H1 (cell line): Measurements from ENCODE around the gene MEX3D. TPM values are rescaled to one million over a fixed set of nuclear protein-coding genes. Genes with fewer than 3 reads are reported as not detected.

ENCODE experiments used
- CTCF ChIA-PET: fragments of 300-600 bp; sonication (Branson Sonifier 250); formaldehyde crosslinking; loops from one replicate; lab custom pipeline; 2021; ENCODE audit not compliant: partially characterized antibody; lab: Charles Lee
- POLR2A ChIA-PET: fragments of 300-600 bp; sonication (Branson Sonifier 250); formaldehyde crosslinking; loops from one replicate; lab custom pipeline; 2021; ENCODE audit warnings: inconsistent platforms; ENCODE audit not compliant: partially characterized antibody; lab: Charles Lee
- DNase-seq, 2 experiments: peaks; one replicate each; pipeline versions ENCODE4 v3.0.0 to v3.0.0-alpha.2; 2010 to 2022; ENCODE audit warnings: low spot score in 2 of 2, low read depth in 1 of 2, mixed read lengths in 1 of 2
- FAIRE-seq: peaks from 2 replicates; lab custom pipeline; 2011; peaks lifted over from hg19 to GRCh38; lab: Jason Lieb, UNC
- H2AFZ ChIP-seq: 2 replicates; pipeline ENCODE4 v1.8.1; 2012; ENCODE audit warnings: low read length, inconsistent platforms
- H2AK5ac ChIP-seq: 2 replicates; pipeline ENCODE4 v1.6.1; 2013; ENCODE audit warnings: low read depth, low read length
- H2BK120ac ChIP-seq: replicated peaks from 2 replicates; pipeline ENCODE3; 2013; ENCODE audit warnings: low read depth, low read length, inconsistent platforms
- H2BK12ac ChIP-seq: 2 replicates; pipeline ENCODE4 v1.6.1; 2013; ENCODE audit warnings: low read depth, low read length
- H2BK15ac ChIP-seq: 2 replicates; pipeline ENCODE4 v1.6.1; 2013; ENCODE audit warnings: low read length
- H2BK20ac ChIP-seq: 2 replicates; pipeline ENCODE4 v1.6.1; 2013; ENCODE audit warnings: low read length
- H2BK5ac ChIP-seq: 2 replicates; pipeline ENCODE4 v1.6.1; 2013; ENCODE audit warnings: low read depth, low read length
- H3K14ac ChIP-seq: 2 replicates; pipeline ENCODE4 v1.6.1; 2013; ENCODE audit warnings: inconsistent platforms; ENCODE audit not compliant: insufficient read length
- H3K18ac ChIP-seq: 2 replicates; pipeline ENCODE4 v1.6.1; 2013; ENCODE audit warnings: low read length; ENCODE audit errors: extremely low read depth
- H3K23ac ChIP-seq: 2 replicates; pipeline ENCODE4 v1.6.1; 2013; ENCODE audit warnings: inconsistent platforms; ENCODE audit not compliant: insufficient read length
- H3K23me2 ChIP-seq: 2 replicates; pipeline ENCODE4 v1.6.1; 2013; ENCODE audit warnings: low read depth, low read length
- H3K27ac ChIP-seq: 2 replicates; pipeline ENCODE4 v1.6.1; 2011; ENCODE audit warnings: low read depth, low read length, inconsistent platforms
- H3K27me3 ChIP-seq, 4 experiments: replicated peaks in 1 of 4; 1 replicate in 1 of 4; 2 replicates in 3 of 4; pipeline versions ENCODE4 v1.6.1 to v1.8.1; 2011 to 2013; ENCODE audit warnings: low read length in 3 of 4, mild to moderate bottlenecking in 3 of 4, inconsistent platforms in 2 of 4, mixed read lengths in 2 of 4, moderate library complexity in 1 of 4; ENCODE audit not compliant: control insufficient read depth in 3 of 4, insufficient read depth in 3 of 4; ENCODE audit errors: extremely low read depth in 1 of 4
- H3K36me3 ChIP-seq, 4 experiments: 2 replicates each; pipeline versions ENCODE4 v1.6.1 to v1.8.1; 2011 to 2013; ENCODE audit warnings: mild to moderate bottlenecking in 4 of 4, low read length in 3 of 4, moderate library complexity in 2 of 4, control low read depth in 1 of 4, inconsistent platforms in 1 of 4; ENCODE audit not compliant: insufficient read depth in 4 of 4, control insufficient read depth in 2 of 4
- H3K4ac ChIP-seq: replicated peaks from 2 replicates; pipeline ENCODE3; 2013; ENCODE audit warnings: low read length, low read depth, mixed read lengths, inconsistent platforms; ENCODE audit not compliant: insufficient read length
- H3K4me1 ChIP-seq, 4 experiments: replicated peaks in 1 of 4; 1 replicate in 1 of 4; 2 replicates in 3 of 4; pipeline versions ENCODE4 v1.6.1 to v1.8.1; 2011 to 2013; ENCODE audit warnings: low read length in 3 of 4, inconsistent platforms in 2 of 4, mixed read lengths in 1 of 4; ENCODE audit not compliant: insufficient read depth in 4 of 4, control insufficient read depth in 3 of 4
- H3K4me2 ChIP-seq, 2 experiments: 2 replicates each; pipeline versions ENCODE4 v1.6.1 to v1.8.1; 2011 to 2013; ENCODE audit warnings: low read depth in 2 of 2, low read length in 2 of 2, control low read depth in 1 of 2, inconsistent platforms in 1 of 2, mild to moderate bottlenecking in 1 of 2; ENCODE audit not compliant: insufficient read depth in 1 of 2
- H3K4me3 ChIP-seq, 4 experiments: fragments of 200-600, 300-600 bp in 1 of 4; sonication (generic), shearing (Covaris generic), sonication (Bioruptor Twin) in 1 of 4; 2 replicates each; pipeline versions ENCODE4 v1.5.1 to v1.8.1; 2011 to 2016; ENCODE audit warnings: low read length in 4 of 4, low read depth in 3 of 4, control low read depth in 2 of 4, inconsistent platforms in 2 of 4, mild to moderate bottlenecking in 2 of 4, mixed read lengths in 1 of 4, moderate library complexity in 1 of 4; ENCODE audit not compliant: insufficient read depth in 2 of 4; ENCODE audit errors: extremely low read depth in 1 of 4
- H3K56ac ChIP-seq: replicated peaks from 2 replicates; pipeline ENCODE3; 2013; ENCODE audit warnings: low read depth, mild to moderate bottlenecking, mixed read lengths, low read length, inconsistent platforms; ENCODE audit not compliant: insufficient read length
- H3K79me1 ChIP-seq: 2 replicates; pipeline ENCODE4 v1.6.1; 2013; ENCODE audit warnings: low read depth, low read length, control low read depth
- H3K79me2 ChIP-seq, 2 experiments: 2 replicates each; pipeline versions ENCODE4 v1.6.1 to v1.8.1; 2012 to 2013; ENCODE audit warnings: low read length in 2 of 2, mild to moderate bottlenecking in 2 of 2, inconsistent platforms in 1 of 2; ENCODE audit not compliant: insufficient read depth in 2 of 2, control insufficient read depth in 1 of 2
- H3K9ac ChIP-seq, 4 experiments: replicated peaks in 1 of 4; 1 replicate in 1 of 4; 2 replicates in 3 of 4; pipeline versions ENCODE4 v1.6.1 to v1.8.1; 2011 to 2013; ENCODE audit warnings: low read depth in 3 of 4, low read length in 3 of 4, control low read depth in 2 of 4, mild to moderate bottlenecking in 2 of 4, moderate library complexity in 2 of 4, inconsistent platforms in 1 of 4; ENCODE audit errors: extremely low read depth in 1 of 4
- H3K9me3 ChIP-seq, 2 experiments: 2 replicates each; pipeline versions ENCODE4 v1.6.1 to v1.8.1; 2012 to 2013; ENCODE audit warnings: mild to moderate bottlenecking in 2 of 2, moderate library complexity in 2 of 2, control low read depth in 1 of 2, inconsistent platforms in 1 of 2, low read depth in 1 of 2, low read length in 1 of 2, mixed read lengths in 1 of 2; ENCODE audit not compliant: insufficient read depth in 2 of 2
- H4K20me1 ChIP-seq, 2 experiments: replicated peaks in 1 of 2; 2 replicates each; pipeline versions ENCODE3 to v1.8.1; 2011 to 2013; ENCODE audit warnings: inconsistent platforms in 2 of 2, low read length in 2 of 2, mild to moderate bottlenecking in 1 of 2; ENCODE audit not compliant: insufficient read depth in 2 of 2, control insufficient read depth in 1 of 2
- H4K5ac ChIP-seq: 2 replicates; pipeline ENCODE4 v1.6.1; 2013; ENCODE audit warnings: low read length, low read depth, mixed read lengths, inconsistent platforms; ENCODE audit not compliant: insufficient read length
- H4K8ac ChIP-seq: 2 replicates; pipeline ENCODE4 v1.8.0; 2013; ENCODE audit warnings: mild to moderate bottlenecking, moderate library complexity, low read length, inconsistent platforms; ENCODE audit not compliant: insufficient read depth; ENCODE audit errors: extremely low read depth
- H4K91ac ChIP-seq: replicated peaks from 2 replicates; pipeline ENCODE3; 2013; ENCODE audit warnings: low read length, mixed read lengths, inconsistent platforms; ENCODE audit not compliant: insufficient read length
- CREB1 ChIP-seq: IDR thresholded peaks from 2 replicates; pipeline ENCODE4 v1.6.1; 2012; ENCODE audit warnings: inconsistent platforms
- HDAC2 ChIP-seq, 2 experiments: fragments of 300-600 bp in 1 of 2; sonication (generic) in 1 of 2; IDR thresholded peaks; 2 replicates each; pipeline ENCODE4 v1.6.1; 2011 to 2012; ENCODE audit warnings: low read depth in 2 of 2, low read length in 2 of 2, mild to moderate bottlenecking in 2 of 2, moderate library complexity in 2 of 2, borderline replicate concordance in 1 of 2, inconsistent platforms in 1 of 2
- SUZ12 ChIP-seq: fragments of 200-600 bp; sonication (generic); IDR thresholded peaks from 2 replicates; pipeline ENCODE4 v1.6.1; 2012; ENCODE audit warnings: mild to moderate bottlenecking, inconsistent platforms, low read length, moderate library complexity, mixed read lengths
- YY1 ChIP-seq: IDR thresholded peaks from 2 replicates; pipeline ENCODE4 v1.6.1; 2011; ENCODE audit warnings: low read depth, mild to moderate bottlenecking, low read length
- WGBS, 2 experiments: shearing (Covaris generic) in 1 of 2; methylation state at CpG; one replicate each; pipeline versions ENCODE4 v1.1.6 to v1.1.7; 2013 to 2015; ENCODE audit warnings: low lambda C conversion rate in 2 of 2, mixed read lengths in 2 of 2, inconsistent platforms in 1 of 2, low coverage in 1 of 2, missing lambda C conversion rate in 1 of 2; ENCODE audit not compliant: insufficient replicate concordance in 2 of 2, insufficient coverage in 1 of 2, insufficient read length in 1 of 2; ENCODE audit errors: extremely low coverage in 1 of 2, missing lambda C conversion rate in 1 of 2; 5-methylcytosine and 5-hydroxymethylcytosine counted together
- polyA plus RNA-seq, 7 experiments: library from polyadenylated mRNA; depleted of rRNA in 3 of 7; stranded (reverse) in 5 of 7; unstranded in 2 of 7; fragments of >200 nt in 5 of 7; fragments of 200-250 nt in 2 of 7; gene quantifications; 1 replicate in 5 of 7; 2 replicates in 1 of 7; 4 replicates in 1 of 7; pipeline versions ENCODE4 v1.2.1 to v1.2.3, GENCODE V29; 2011 to 2013; ENCODE audit warnings: missing spikeins in 2 of 7, mixed read lengths in 2 of 7
- total RNA-seq: library from RNA; stranded (reverse); fragmentation: NEBNext Ultra II Directional; extraction: Animal tissue kit (Norgen Biotek cat#: 25700); gene quantifications from 2 replicates; pipeline ENCODE4 v1.2.1, GENCODE V29; 2021
- TF ChIP-seq, protein P1 (sequence below): IDR thresholded peaks from 2 replicates; pipeline ENCODE4 v1.6.1; 2012; ENCODE audit warnings: low read length, inconsistent platforms

MEX3D gene
- total and polyA plus RNA-seq, 2 of the 8 experiments (the other 6 are each of a cell fraction or from before 2014, with no cell fraction given), result 20.8 to 78.8 TPM

DNA sequence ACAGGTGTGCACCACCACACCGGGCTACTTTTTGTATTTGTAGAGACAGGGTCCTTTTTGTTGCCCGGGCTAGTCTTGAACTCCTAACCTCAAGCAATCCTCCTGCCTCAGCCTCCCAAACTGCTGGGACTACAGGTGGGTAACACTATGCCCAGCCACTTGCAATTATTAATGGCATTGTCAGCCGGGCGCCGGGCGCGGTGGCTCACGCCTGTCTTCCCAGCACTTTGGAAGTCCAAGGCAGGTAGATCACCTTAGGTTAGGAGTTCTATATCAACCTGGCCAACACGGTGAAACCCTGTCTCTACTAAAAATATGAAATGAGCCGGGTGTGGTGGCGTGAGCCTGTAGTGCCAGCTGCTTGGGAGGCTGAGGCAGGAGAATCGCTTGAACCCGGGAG, 2.7 kb upstream of the MEX3D start:
- CTCF ChIA-PET, result interaction anchor here (1.4 kb wide), 1 partner anchor 24 kb away, joined by 6 read pairs; no protein-coding TSS in a partner anchor
- Histone ChIP-seq H2AFZ (no peak overlapping the region), H3K4ac (no peak overlapping the region), H3K79me1 (peaks cover 4% of the 10 kb centered on the region; the same call in 1 of the 2 replicates), H4K20me1 (peaks cover 3 to 6% of the 10 kb centered on the region in 2 experiments), H3K9me3 (peaks cover 0 to 8% of the 10 kb centered on the region in 2 experiments; a peak in 2 of 4 replicates), H2BK20ac (no peak overlapping the region), H3K23me2 (peaks cover 3% of the 10 kb centered on the region; the same call in 1 of the 2 replicates), H3K79me2 (peaks cover 4 to 12% of the 10 kb centered on the region in 2 experiments), H3K9ac (no peak overlapping the region), H3K23ac (no peak overlapping the region), H2BK5ac (no peak overlapping the region), H3K4me3 (no peak overlapping the region), H4K8ac (no peak overlapping the region), H2AK5ac (no peak overlapping the region), H2BK12ac (no peak overlapping the region), H3K4me1 (peaks cover 0 to 7% (median 3%) of the 10 kb centered on the region in 4 experiments; a peak in 6 of 7 replicates), H3K27ac (no peak overlapping the region), H2BK120ac (no peak overlapping the region), H3K27me3 (peaks cover 8 to 26% (median 14%) of the 10 kb centered on the region in 4 experiments), H3K36me3 (no peaks in the 10 kb centered on the region; a peak in 1 of 8 replicates), H4K5ac (no peak overlapping the region), H4K91ac (no peak overlapping the region), H3K14ac (no peak overlapping the region), H3K56ac (no peak overlapping the region), H3K18ac (no peak overlapping the region), H2BK15ac (no peak overlapping the region), H3K4me2 (no peak overlapping the region)
- 93% methylated on average over 13 of the region's 13 CpGs; no CpG with 5 or more reads in 1 of the 2 experiments for WGBS, 2 experiments
- no peak for TF ChIP-seq SUZ12
- TF ChIP-seq YY1, result no peak
- TF ChIP-seq, protein P1, sequence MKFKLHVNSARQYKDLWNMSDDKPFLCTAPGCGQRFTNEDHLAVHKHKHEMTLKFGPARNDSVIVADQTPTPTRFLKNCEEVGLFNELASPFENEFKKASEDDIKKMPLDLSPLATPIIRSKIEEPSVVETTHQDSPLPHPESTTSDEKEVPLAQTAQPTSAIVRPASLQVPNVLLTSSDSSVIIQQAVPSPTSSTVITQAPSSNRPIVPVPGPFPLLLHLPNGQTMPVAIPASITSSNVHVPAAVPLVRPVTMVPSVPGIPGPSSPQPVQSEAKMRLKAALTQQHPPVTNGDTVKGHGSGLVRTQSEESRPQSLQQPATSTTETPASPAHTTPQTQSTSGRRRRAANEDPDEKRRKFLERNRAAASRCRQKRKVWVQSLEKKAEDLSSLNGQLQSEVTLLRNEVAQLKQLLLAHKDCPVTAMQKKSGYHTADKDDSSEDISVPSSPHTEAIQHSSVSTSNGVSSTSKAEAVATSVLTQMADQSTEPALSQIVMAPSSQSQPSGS, result no peak
- TF ChIP-seq HDAC2 (IDR thresholded peaks at IDR 0.05; ENCODE audit: borderline replicate concordance in 1 of 2, low read depth in 2 of 2, low read length in 2 of 2), result no peak
- TF ChIP-seq CREB1, result no peak
- DNase-seq, result no peak
- no peak for FAIRE-seq
- POLR2A ChIA-PET, result interaction anchor here (0.9 kb wide), 2 partner anchors 15 to 20 kb away, joined by 3 to 5 read pairs; no protein-coding TSS in a partner anchor
